Measurements from ENCODE around the gene SPRED2. TPM values are rescaled to one million over a fixed set of nuclear protein-coding genes. Genes with fewer than 3 reads are reported as not detected.
A peak's percentile ranks its signal among the peaks of the same experiment; 100 is the strongest.

The SPRED2 gene
- total and polyA plus RNA-seq, 8 donors = 6.2 to 20.0 (median 15.2) TPM

GRCh38 chr2:65407240-65407639, 25.2 kb downstream of the SPRED2 start:
- intact Hi-C loops (cut with DNase I) = no loop called here
- ATAC-seq (no peak), FAIRE-seq (no peak), DNase-seq (no peak)
- H3K36me3 ChIP-seq = no peaks in the 10 kb centered on the region
- H3K27me3 ChIP-seq = no peaks in the 10 kb centered on the region
- peaks cover 18 to 34% (median 27%) of the 10 kb centered on the region in 3 donors for H3K4me1 ChIP-seq
- no peak overlapping the region for H3K4me3 ChIP-seq
- H3K27ac ChIP-seq = peak overlapping the region in 1 of 4 donors; percentile 6
- no peaks in the 10 kb centered on the region for H3K9me3 ChIP-seq
- no peak for TF ChIP-seq CTCF (IDR thresholded peaks at IDR 0.05)
- WGBS, 2 donors = 73 to 78% methylated on average over 2 of the region's 2 CpGs

GRCh38 chr2:65404988-65405697, 27.3 kb downstream of the SPRED2 start:
- H3K27me3 ChIP-seq = no peaks in the 10 kb centered on the region
- no peak overlapping the region for H3K27ac ChIP-seq
- no peak overlapping the region for H3K4me3 ChIP-seq
- peaks cover 11 to 22% (median 15%) of the 10 kb centered on the region in 3 donors for H3K4me1 ChIP-seq
- no peaks in the 10 kb centered on the region for H3K36me3 ChIP-seq
- no peaks in the 10 kb centered on the region for H3K9me3 ChIP-seq
- ATAC-seq = no peak
- intact Hi-C loops (cut with DNase I) = no loop called here
- TF ChIP-seq CTCF (IDR thresholded peaks at IDR 0.05) = no peak
- 69 to 80% methylated on average over 10 of the region's 10 CpGs for WGBS, 2 donors
- DNase-seq = no peak
- no peak for FAIRE-seq

GRCh38 chr2:65403529-65403915, 28.9 kb downstream of the SPRED2 start:
- H3K36me3 ChIP-seq = no peaks in the 10 kb centered on the region
- FAIRE-seq (no peak), ATAC-seq (no peak), DNase-seq (no peak)
- H3K27ac ChIP-seq = no peak overlapping the region
- H3K9me3 ChIP-seq = no peaks in the 10 kb centered on the region
- H3K4me1 ChIP-seq = peaks cover 11 to 20% (median 15%) of the 10 kb centered on the region in 3 donors
- intact Hi-C loops (cut with DNase I) = no loop called here
- no peak for TF ChIP-seq CTCF (IDR thresholded peaks at IDR 0.05)
- H3K27me3 ChIP-seq = no peaks in the 10 kb centered on the region
- WGBS, 2 donors = 89 to 93% methylated on average over 5 of the region's 5 CpGs
- no peak overlapping the region for H3K4me3 ChIP-seq

- Histone ChIP-seq H3K27ac (no peak overlapping the region), H3K9me3 (no peaks in the 10 kb centered on the region), H3K27me3 (no peaks in the 10 kb centered on the region), H3K4me1 (peaks cover 11 to 20% (median 15%) of the 10 kb centered on the region in 3 donors), H3K4me3 (no peak overlapping the region), H3K36me3 (no peaks in the 10 kb centered on the region)
- no peak for TF ChIP-seq CTCF (IDR thresholded peaks at IDR 0.05)
- intact Hi-C loops (cut with DNase I) = no loop called here
- FAIRE-seq (no peak), DNase-seq (no peak), ATAC-seq (no peak)
- 51 to 52% methylated on average over 8 of the region's 8 CpGs for WGBS, 2 donors
Measured at GRCh38 chr2:65402780-65403528, 29.4 kb downstream of the SPRED2 start.

GRCh38 chr2:65402323-65402722, 30.1 kb downstream of the SPRED2 start:
- Histone ChIP-seq H3K27me3 (no peaks in the 10 kb centered on the region), H3K4me1 (peaks cover 11 to 20% (median 16%) of the 10 kb centered on the region in 3 donors), H3K27ac (no peak overlapping the region), H3K4me3 (no peak overlapping the region), H3K36me3 (no peaks in the 10 kb centered on the region), H3K9me3 (no peaks in the 10 kb centered on the region)
- FAIRE-seq (no peak), ATAC-seq (no peak), DNase-seq (no peak)
- TF ChIP-seq CTCF (IDR thresholded peaks at IDR 0.05) = no peak
- WGBS, 2 donors = 87 to 90% methylated on average over 2 of the region's 2 CpGs
- intact Hi-C loops (cut with DNase I) = no loop called here

Measured in pancreas (tissue), 10 donors.